SK-N-MC (cell line): ENCODE data around the gene GSTM4.

Experiments used
- EZH2 ChIP-seq: fragments of 200-600 bp; sonication (generic); IDR thresholded peaks from one replicate; pipeline ENCODE4 v1.6.1; 2017; ENCODE audit warnings: antibody characterized with exemption
- FOXP2 ChIP-seq: optimal IDR thresholded peaks from 2 replicates; pipeline ENCODE3; 2011; ENCODE audit warnings: mild to moderate bottlenecking, moderate library complexity; ENCODE audit not compliant: insufficient read depth; ENCODE audit errors: extremely low read length, control extremely low read depth
- POLR2AphosphoS5 ChIP-seq: IDR thresholded peaks from 2 replicates; pipeline ENCODE4 v1.6.1; 2012; ENCODE audit warnings: mild to moderate bottlenecking, low read depth, low read length, borderline replicate concordance

DNA sequence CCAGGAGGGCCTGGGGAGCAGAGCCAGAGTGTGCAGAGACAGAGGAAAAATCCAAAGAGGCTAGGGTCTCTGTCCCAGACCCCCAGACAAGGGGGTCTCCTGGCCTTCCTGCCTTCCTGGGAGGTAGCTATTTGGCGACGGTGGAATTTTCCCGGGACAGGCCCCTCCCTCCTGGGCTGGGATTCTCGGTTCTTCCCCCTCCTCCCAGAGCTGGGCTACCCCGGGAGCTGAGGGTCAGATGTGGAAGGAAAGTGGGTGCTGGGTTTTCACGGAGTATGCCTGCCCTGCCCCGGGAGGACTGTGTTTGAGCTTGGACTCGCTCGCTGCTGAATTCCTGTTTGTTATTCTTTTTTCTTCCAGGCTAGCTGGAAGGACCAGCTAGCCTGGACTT, 35.5 kb upstream of the GSTM4 start:
- TF ChIP-seq EZH2 (no peak), POLR2AphosphoS5 (no peak; the same call in 1 of the 2 replicates), FOXP2 (no peak)
